Right renal cortex interstitium (tissue), 3 donors: Measurements from ENCODE around the gene CACNA1S. TPM values are rescaled to one million over a fixed set of nuclear protein-coding genes. Genes with fewer than 3 reads are reported as not detected.

Source experiments
- DNase-seq, 3 donors: peaks; one replicate each; pipeline ENCODE4 v3.0.0-alpha.2; 2013; ENCODE audit warnings: low read depth in 3 of 3, low spot score in 2 of 3
- polyA plus RNA-seq, 3 donors: library from polyadenylated mRNA; unstranded; fragments of 120-200 nt; gene quantifications; one replicate each; pipeline ENCODE4 v1.2.1, GENCODE V29; 2013; ENCODE audit not compliant: insufficient read length in 3 of 3

The CACNA1S gene
- polyA plus RNA-seq, 3 donors = 0.37 to 0.51 (median 0.46) TPM

DNA sequence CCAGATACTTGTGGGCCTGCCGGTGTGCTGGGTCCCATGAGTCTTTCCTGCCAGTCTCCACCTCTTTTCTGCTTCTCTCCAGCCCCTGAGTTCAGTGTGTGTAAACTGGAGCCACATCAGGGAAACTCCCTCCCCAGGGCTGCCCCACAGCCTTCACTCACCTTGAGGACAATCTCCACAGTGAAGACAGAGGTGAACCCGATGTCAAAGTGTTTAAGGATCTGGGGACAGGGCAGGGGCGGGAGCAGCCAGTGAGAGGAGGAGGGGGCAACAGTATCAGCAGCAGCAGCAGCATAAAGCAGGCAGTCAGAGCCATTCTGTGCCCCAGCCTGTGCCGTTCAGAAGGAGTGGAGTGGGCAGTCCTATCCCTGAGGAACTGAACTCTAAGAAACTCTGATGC lies 43.2 kb downstream of the CACNA1S start:
- no peak for DNase-seq

DNA sequence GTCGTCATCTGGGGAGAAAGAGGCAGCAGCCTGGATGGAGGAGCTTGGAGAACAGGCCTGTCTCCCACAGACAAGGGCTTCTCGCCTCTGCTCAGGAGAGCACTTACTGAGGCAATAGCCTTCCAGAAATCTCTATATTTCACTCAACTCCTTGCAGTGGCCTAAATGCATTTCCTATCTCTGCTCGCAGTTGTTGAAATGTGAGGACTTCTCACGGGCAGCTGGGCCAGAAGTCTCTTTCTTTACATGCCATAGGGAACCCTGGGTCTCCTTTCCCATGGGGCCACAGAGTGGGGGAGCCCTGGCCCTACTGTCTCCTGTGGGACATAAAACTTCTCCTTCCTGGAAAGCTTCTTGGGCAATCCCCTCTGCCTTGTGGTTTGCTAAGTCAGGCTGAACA lies 45.2 kb downstream of the CACNA1S start:
- no peak for DNase-seq

DNA sequence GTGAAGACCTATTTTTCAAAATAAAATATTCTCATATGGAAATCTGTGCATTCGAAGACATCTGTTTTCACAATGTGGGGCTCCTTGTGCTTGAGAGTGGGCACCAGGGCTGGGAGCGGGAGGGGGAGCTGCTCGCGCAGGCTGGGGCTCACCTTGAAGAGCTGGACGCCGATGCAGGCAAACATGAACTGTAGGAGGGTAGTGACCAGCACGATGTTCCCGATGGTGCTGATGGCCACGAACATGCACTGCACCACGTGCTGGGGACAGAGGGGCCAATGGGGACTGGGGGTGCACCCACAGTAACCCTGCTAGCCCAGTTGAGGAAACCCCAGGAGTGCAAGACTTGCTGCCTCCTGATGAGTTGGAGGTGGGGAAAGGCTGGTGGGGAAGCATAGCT lies 46.5 kb downstream of the CACNA1S start:
- no peak for DNase-seq

DNA sequence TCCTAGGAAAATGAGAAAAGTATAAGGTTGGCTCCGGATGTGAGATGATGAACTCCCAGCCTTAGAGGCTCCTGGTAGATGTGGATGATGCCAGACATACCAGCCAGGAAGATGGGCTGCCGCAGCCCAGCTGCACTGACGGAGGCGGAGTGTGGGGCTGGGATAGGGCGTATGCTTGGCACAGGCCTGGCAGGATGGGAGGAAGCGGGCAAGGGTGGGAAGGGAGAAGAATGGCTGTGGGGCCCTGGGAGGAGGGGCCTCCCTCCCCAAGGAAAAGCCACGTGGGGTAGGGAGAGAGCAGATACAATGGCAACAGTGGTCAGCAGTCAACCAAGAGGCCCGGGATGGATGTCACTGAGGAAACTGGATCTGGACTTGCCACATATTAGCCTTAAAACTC lies 47.4 kb downstream of the CACNA1S start:
- DNase-seq = no peak

DNA sequence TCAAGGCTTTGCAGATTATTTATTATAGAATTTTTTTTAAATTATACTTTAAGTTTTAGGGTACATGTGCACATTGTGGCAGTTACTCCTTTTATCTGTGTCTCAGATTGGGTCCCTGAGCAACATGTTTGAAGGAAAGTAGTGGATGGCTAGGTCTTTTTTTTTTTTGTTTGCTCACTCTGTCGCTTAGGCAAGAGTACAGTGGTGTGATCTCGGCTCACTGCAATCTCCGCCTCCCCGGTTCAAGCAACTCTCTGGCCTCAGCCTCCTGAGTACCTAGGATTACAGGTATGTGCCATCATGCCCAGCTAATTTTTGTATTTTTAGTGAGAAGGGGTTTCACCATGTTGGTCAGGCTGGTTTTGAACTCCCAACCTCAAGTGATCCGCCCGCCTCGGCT lies 49.1 kb downstream of the CACNA1S start:
- DNase-seq = no peak

DNA sequence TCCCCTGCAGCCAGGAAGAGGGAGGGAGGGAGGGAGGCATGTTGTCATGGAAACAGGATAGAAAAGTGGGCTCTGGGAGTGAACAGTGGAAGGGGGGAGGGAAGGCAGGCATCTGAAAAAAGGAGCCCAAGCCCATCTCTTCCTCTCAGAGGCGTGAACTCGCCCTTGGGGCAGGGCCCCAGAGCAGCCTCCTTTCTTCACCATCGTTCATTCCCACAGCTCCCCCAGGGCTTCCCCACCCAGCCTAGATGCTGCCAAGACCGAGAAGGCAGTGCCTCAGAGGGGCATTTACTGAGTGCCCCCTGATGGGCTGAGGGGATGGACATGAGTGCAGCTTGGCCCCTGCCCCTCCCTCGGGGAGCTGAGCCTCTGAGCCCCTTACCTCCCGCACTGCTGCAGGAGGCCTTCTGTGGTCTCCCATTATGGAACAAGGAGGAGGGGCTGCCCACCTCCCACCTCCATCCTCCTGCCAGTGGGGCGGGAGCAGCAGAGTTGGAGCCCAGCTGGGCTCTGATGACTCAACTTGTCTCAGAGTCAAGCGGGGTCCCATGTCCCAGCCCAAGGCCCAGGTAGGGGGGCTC lies 49.6 kb downstream of the CACNA1S start:
- no peak for DNase-seq

DNA sequence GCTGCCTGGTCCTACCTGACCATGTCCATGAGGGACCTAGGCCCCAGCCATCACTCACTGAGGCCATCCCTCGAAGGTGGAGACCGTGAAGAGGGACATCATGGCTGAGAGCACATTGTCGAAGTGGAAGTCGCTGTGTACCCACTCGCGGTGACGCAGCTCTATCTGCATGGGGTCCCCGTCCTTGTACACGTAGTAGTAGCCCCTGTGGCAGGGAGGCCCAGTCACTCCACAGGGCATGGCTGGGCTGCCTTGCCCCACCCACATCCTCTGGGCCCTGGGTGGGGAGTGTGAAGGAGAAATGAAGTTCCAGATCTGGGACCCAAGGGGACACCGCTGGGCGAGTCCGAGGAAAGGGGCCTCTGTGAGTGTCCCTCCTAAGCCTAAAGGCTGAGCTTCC lies 50.3 kb downstream of the CACNA1S start:
- no peak for DNase-seq

DNA sequence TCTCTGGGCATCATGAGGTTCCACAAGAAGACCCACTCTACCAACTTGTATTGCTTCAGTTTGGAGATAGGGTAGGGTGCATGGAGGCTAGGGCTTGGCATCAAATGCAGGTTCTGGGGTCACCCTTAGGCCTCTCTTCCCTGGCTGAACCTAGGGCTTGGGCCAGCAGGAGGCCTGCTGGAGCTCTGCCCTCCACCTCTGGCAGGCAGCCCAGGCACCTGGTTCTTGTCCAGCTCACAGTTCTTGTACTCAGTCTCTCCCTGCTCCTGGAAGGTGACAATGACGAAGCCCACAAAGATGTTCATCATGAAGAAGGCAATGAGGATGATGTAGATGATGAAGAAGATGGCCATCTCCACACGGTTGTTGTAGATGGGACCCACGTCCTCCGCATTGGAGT lies 51.2 kb downstream of the CACNA1S start:
- DNase-seq = no peak

DNA sequence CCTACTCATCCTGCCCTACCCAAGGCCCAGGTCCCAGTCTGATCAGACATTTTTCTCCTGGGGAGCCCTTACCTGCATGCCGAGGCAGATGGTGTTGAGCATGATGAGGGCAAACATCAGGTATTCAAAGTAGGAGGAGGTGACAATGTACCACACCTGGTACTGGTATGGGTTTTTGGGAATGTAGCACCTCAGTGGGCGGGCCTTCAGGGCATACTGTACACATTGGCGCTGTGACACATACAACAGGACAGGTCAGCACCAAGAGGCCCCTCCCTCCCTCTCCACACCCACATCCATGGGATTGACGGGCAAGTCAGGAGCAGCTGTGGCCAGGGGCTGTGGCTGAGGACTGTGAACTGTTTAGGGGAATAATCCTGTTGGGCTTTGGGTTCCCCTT lies 51.6 kb downstream of the CACNA1S start:
- DNase-seq = no peak

DNA sequence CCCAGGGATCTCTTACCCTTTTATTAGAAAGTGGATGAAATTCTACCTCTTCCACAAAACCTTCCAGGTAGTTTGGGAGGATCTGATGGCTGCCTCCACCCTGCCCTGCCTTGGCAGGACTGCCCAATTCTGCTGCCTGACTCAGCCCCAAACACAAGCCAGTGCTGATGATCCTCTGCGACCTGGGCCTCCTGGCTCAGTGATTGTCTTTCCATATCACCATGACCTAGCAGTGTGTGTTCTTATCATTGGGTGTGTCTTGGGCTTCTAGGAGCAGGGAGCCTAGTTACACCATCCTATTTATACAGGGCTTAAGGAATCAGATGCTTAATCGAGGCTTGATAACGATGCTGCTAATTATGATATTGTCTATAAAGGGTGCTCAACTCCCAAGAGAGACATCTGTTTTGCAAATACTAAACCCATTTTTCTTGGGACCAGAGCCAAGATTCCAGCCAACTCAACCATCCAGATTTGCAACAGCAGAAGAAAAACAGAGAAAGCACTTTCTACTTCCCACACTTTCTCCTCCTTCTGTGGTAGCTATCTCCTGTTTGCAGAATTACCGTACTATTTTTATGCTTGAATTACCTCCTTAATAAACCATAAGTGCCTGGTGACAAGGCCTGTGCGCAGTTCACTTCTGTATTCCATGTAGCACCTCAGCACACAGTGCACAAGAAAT lies 52.2 kb downstream of the CACNA1S start:
- DNase-seq = no peak

DNA sequence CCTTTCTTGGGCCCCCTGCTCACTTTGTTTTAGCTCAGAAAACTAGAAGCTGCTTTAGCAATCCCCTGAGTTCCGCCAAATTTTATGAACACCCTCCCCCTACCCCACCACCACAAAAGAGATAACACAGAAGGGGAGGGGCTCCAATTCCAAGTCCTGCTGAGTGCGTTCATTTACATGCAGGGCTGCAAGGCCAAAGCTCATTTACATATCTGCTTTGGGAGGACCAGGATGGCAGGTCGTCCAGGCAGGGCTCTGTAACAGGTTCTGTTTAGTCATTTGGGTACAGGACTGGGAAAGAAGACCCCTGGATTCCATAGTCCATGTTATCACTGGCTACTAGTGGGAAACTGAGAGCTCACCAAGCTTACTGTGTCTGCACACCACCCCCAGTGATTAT lies 52.8 kb downstream of the CACNA1S start:
- DNase-seq = no peak

DNA sequence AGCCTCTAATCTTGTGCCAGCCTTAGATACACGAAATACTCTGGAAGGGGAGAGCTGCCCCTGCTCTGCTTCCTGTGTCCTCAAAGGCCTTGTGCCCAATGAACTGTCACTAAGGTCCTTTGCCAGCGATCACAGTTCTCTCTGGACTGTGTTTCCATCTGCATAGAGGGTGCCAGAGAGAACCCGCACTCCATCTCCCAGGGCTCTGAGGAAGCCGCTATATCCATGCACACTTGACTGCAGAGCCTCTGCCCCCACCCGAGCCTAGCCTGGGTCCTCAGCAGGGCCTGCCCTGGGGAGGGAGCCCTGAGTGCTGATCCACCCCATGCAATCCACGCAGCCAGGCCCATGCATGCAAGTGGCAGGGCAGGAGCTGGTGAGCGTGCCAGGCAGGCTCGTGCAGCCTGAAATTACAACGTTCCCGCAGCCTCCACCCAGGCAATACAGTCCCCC lies 58.1 kb downstream of the CACNA1S start:
- DNase-seq = no peak

DNA sequence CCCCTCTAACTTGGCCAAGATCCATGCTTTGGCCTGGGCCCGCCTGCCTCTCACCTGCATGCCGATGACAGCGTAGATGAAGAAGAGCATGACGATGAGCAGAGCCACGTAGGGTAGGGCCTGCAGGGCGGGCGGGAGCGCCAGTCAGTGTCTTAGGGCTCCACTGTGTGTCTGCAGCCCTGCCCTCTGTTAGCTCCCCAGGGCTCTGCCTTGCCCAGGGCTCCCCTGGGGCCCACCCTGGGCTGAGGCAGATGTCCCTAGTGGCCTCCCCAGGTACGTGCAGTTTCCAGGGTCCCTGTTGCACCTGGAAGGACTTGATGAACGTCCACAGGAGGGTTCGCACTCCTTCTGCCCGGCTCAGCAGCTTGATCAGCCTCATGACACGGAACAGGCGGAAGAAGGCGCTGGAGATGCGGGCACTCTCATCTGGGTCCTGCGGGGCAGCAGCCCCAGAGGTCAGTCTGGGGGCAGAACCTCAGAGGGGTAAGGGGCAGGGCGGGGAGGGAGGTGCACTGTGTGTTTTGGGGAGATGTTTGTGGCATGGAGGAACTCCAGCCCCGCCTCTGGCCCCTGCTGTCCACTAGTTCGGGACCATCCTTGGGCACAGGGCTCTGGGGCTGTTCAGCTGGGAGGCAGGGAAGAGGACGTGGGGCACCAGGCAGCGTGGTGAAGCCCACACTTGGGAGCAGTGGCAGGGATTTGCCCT lies 58.9 kb downstream of the CACNA1S start:
- no peak for DNase-seq

DNA sequence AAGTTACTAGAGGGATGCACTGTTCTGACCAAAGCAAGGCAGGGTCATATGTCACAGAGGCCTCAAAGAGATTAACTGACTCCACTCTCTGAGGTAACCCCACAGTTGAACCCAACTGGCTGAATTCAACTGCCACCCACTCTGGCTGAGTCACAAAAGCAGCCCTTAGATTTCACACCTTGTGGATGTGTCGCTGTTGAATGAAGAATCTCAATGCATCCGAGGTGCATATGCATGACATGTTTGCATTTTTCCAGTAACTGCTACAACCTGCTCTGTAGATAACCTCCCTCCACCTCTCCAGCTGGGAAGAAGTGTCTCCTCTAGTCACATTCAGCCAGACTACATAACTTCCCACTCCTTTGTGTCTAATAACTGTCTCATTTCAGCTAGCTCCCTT lies 60.8 kb downstream of the CACNA1S start:
- no peak for DNase-seq

DNA sequence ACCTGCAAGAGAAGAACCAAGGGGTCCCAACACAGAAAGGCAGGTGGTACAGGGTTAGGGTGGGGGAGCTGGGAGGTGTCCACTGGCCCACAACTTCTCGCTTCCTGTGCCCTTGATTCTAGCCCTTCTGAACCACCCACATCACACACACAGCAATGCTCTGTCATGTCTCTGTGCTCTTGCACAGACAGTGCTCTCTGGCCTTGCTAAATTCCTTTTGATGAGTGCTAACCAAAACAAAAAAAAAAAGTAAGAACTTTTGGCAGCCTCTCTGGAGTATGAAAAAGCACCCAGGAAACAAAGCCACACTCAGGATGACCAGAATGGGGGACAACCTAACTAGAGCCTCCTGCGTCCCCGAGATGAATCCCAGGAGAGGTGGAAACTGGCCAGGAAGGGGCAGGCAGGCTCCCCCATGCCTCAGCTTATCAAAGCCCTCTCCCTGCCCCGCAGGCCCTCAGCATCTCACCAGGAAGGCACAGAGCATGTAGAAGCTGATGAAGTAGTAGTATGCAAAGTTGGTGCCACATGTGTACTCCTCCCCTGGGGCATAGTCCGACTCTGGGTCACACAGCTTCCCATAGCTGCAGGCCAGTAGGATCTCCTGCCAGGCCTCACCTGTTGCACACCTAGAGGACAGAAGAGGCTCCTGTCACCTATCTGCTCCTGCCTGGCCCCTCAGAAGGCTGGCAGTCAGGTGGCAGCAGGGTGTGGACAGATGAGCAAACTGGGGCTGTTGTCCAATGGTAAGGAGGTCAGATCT lies 61.5 kb downstream of the CACNA1S start:
- DNase-seq = no peak

DNA sequence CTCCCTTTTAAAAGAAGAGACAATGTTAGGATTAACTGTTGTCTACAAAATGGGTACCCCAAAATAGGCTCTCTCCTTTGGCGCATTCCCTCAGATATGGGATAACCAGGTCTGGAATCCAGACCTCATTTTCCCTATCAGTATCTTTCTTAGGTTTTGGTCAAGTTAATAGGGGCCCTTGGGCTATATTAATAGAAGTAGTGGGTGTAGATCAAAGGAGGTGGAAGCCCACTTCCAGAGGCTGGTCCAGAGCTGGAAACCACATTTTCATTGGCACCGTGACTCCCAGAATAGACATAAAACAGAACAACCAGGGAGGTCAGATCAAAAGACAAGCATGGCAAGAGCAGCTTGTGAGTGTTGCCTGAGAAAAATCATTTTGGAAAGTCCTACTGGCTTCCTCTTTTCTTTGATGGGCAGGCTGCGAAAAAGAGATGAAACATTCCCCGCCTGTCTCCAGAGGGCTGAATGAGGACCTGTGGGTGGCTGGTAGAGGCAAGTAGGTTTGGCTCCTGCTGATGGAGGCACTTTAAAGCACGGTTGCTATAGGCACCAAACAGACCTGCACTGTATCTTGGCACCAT lies 62.9 kb downstream of the CACNA1S start:
- no peak for DNase-seq

DNA sequence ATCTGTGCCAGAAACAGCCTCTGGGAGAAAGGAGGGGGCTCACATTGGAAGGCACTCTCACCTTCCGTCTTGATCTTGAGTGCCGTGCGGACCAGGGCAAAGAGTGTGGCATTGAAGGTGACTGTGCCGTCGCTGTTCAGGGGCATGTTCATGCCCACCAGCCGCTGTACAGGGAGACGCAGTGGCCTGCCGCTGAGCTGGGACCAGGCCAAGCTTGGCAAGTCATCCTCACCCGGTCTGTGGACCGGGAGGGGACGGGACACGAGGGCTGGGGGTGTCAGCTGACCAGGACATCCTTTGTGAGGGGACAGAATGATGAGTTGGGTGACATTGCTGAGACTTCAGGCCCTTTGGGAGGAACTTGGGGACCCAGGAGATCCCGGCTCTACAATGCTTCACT lies 63.7 kb downstream of the CACNA1S start:
- no peak for DNase-seq

DNA sequence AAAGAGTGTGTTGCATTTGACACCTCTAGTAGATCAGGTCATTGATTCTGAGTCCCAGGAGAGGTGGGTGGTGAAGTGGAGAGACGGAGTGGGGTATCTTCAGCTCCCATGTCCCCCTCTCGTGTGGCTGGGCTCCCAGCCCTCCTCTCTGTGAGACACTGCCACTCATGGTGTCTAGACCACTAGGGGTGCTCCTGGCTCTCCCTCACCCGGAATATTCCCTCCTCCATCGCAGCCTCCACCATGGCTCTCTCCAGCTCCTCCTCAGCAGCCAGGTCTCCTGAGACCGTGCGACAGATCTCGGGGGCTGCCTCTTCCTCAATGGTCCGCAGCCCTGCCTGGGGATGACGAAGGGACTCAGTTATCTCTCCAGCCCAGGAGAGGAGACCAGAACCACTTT lies 68.1 kb downstream of the CACNA1S start:
- DNase-seq = no peak

DNA sequence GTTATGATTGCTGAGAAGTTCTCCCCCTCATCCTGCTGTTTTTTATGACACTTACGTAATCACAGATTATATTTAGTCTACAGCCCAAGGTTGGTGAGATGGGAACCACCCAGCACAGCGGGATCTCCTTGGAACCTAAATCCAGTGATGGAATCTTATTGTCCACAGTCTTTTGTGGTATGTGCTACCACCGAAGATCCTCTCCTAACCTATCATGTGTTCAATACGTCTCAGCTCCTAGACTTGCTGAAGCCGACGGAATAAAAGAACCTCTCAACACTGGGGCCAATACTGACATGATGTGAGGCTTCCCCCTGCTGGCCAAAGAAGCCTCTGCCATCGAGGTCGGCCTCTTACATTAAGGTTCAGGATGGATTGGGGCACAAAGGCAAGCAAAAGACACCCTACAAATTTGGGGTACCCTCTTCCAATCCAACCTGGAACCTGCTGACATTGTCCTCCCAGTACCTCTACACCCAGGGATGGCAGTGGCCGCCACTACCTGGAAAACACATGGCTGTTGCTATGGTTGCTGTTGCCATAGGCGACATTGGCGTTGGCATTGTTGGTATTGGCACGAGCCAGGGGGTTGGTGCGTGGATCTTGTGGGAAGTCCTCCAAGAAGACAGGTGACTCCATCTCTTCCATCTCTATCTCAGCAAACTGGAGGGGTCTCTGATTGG lies 69.3 kb downstream of the CACNA1S start:
- DNase-seq = peak in 1 of 3 donors; percentile 44

DNA sequence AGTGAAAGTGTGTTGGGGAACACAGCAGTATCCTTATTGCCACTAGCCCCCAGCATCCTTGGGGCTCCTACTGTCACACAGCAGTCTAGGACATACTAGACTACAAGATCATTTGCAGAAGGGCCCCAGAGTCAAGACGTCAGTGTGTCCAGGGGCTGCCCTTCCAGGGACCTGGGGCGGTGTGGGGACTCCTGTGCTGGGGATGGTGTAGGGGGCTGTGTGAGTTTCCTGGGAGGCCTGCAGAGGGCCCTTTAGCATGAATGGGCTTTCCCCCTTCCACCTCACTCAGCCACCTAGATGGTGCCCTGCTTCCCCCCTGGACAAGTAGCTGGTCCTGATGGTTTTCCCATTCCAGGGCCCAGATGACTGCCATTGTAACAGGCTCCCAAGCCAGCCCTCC lies 71.2 kb downstream of the CACNA1S start:
- DNase-seq = no peak
